ENCODE results near the gene GPAT2.

DNA sequence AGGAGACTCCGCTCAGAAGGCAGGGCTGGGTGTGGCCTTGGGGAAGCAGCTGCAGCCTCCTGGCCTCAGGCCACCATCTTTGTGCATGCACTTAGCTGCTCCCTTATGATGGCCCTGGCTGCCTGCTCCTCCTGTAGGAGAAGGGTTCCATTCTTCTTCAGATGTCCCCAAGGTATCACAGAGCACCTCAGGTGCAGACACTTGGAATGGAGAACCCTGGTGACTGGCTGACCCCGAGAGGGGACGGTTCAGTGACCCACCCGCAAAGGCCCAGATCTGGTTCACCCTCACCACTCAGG, 9.6 kb downstream of the GPAT2 start:
- TF ChIP-seq POLR2A (IDR thresholded peaks at IDR 0.05) = no peak
- TF ChIP-seq, protein P1, sequence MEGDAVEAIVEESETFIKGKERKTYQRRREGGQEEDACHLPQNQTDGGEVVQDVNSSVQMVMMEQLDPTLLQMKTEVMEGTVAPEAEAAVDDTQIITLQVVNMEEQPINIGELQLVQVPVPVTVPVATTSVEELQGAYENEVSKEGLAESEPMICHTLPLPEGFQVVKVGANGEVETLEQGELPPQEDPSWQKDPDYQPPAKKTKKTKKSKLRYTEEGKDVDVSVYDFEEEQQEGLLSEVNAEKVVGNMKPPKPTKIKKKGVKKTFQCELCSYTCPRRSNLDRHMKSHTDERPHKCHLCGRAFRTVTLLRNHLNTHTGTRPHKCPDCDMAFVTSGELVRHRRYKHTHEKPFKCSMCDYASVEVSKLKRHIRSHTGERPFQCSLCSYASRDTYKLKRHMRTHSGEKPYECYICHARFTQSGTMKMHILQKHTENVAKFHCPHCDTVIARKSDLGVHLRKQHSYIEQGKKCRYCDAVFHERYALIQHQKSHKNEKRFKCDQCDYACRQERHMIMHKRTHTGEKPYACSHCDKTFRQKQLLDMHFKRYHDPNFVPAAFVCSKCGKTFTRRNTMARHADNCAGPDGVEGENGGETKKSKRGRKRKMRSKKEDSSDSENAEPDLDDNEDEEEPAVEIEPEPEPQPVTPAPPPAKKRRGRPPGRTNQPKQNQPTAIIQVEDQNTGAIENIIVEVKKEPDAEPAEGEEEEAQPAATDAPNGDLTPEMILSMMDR (IDR thresholded peaks at IDR 0.05) = no peak
